ENCODE data around the gene DNAJA2. TPM values are rescaled to one million over a fixed set of nuclear protein-coding genes. Genes with fewer than 3 reads are reported as not detected.

DNAJA2 gene
- total RNA-seq, 1 donor from 2014 or later, result 63.4 TPM

- no peaks in the 10 kb centered on the region for H3K36me3 Mint-ChIP-seq
- no peak for DNase-seq (ENCODE audit: extremely low spot score, unreplicated experiment)
- no peaks in the 10 kb centered on the region for H3K9me3 Mint-ChIP-seq
- H3K27me3 Mint-ChIP-seq, result no peaks in the 10 kb centered on the region
- no peak for TF ChIP-seq CTCF (conservative IDR thresholded peaks at IDR 0.05)
- no peak overlapping the region for H3K27ac Mint-ChIP-seq
- H3K4me3 Mint-ChIP-seq, result no peak overlapping the region
- no peaks in the 10 kb centered on the region for H3K4me1 Mint-ChIP-seq (ENCODE audit: unreplicated experiment)
These were observed 24.4 kb upstream of the DNAJA2 start for GRCh38 chr16:46997844-46998243.

GRCh38 chr16:46996952-46997458, 23.5 kb upstream of the DNAJA2 start:
- Mint-ChIP-seq H3K27me3 (no peaks in the 10 kb centered on the region), H3K4me3 (no peak overlapping the region), H3K27ac (no peak overlapping the region), H3K9me3 (no peaks in the 10 kb centered on the region), H3K4me1 (ENCODE audit: unreplicated experiment) (no peaks in the 10 kb centered on the region), H3K36me3 (no peaks in the 10 kb centered on the region)
- no peak for TF ChIP-seq CTCF (conservative IDR thresholded peaks at IDR 0.05)
- no peak for DNase-seq (ENCODE audit: extremely low spot score, unreplicated experiment)

GRCh38 chr16:46996391-46996790, 22.9 kb upstream of the DNAJA2 start:
- no peak for DNase-seq (ENCODE audit: extremely low spot score, unreplicated experiment)
- Mint-ChIP-seq H3K36me3 (no peaks in the 10 kb centered on the region), H3K4me3 (no peak overlapping the region), H3K27me3 (no peaks in the 10 kb centered on the region), H3K4me1 (ENCODE audit: unreplicated experiment) (no peaks in the 10 kb centered on the region), H3K9me3 (no peaks in the 10 kb centered on the region), H3K27ac (no peak overlapping the region)
- no peak for TF ChIP-seq CTCF (conservative IDR thresholded peaks at IDR 0.05)

GRCh38 chr16:46991729-46992704, 18.5 kb upstream of the DNAJA2 start:
- no peak for TF ChIP-seq CTCF (conservative IDR thresholded peaks at IDR 0.05)

GRCh38 chr16:46986896-46987295, 13.4 kb upstream of the DNAJA2 start:
- Mint-ChIP-seq H3K27ac (no peak overlapping the region), H3K4me3 (no peak overlapping the region), H3K27me3 (no peaks in the 10 kb centered on the region), H3K9me3 (no peaks in the 10 kb centered on the region), H3K4me1 (ENCODE audit: unreplicated experiment) (no peaks in the 10 kb centered on the region), H3K36me3 (no peaks in the 10 kb centered on the region)
- no peak for TF ChIP-seq CTCF (conservative IDR thresholded peaks at IDR 0.05)
- no peak for DNase-seq (ENCODE audit: extremely low spot score, unreplicated experiment)

More at GRCh38 chr16:46991729-46992704, 18.5 kb upstream of the DNAJA2 start:
- Mint-ChIP-seq H3K4me3 (no peak overlapping the region), H3K4me1 (ENCODE audit: unreplicated experiment) (no peaks in the 10 kb centered on the region), H3K27ac (no peak overlapping the region), H3K27me3 (no peaks in the 10 kb centered on the region), H3K36me3 (no peaks in the 10 kb centered on the region), H3K9me3 (no peaks in the 10 kb centered on the region)
- no peak for DNase-seq (ENCODE audit: extremely low spot score, unreplicated experiment)
